HCT116 (cell line): ENCODE data around the gene DPPA3.

Experiments
- POLR2A ChIP-seq: IDR thresholded peaks from 2 replicates; pipeline ENCODE4 v1.7.0; 2011; ENCODE audit warnings: borderline replicate concordance; ENCODE audit not compliant: insufficient read depth, insufficient read length; ENCODE audit errors: extremely low read depth
- RAD21 ChIP-seq: IDR thresholded peaks from 2 replicates; pipeline ENCODE4 v1.6.1; 2012; ENCODE audit warnings: low read depth, mild to moderate bottlenecking
- SRF ChIP-seq: IDR thresholded peaks from 2 replicates; pipeline ENCODE4 v1.6.1; 2012; ENCODE audit warnings: low read depth
- TF ChIP-seq, protein P1 (sequence below), 3 experiments: fragments of 200-600 bp in 1 of 3; sonication (generic) in 1 of 3; IDR thresholded peaks in 2 of 3; conservative IDR thresholded peaks in 1 of 3; 2 replicates each; pipeline ENCODE4 v1.5.1; 2012 to 2017; ENCODE audit warnings: low read depth in 2 of 3, low read length in 2 of 3, antibody characterized with exemption in 1 of 3, borderline replicate concordance in 1 of 3, control low read depth in 1 of 3, mild to moderate bottlenecking in 1 of 3, mixed read lengths in 1 of 3, mixed run types in 1 of 3, moderate library complexity in 1 of 3; ENCODE audit not compliant: insufficient read depth in 1 of 3
- TF ChIP-seq, protein P2 (sequence below): IDR thresholded peaks from 2 replicates; pipeline ENCODE4 v1.6.1; 2011; ENCODE audit warnings: mild to moderate bottlenecking, low read length, moderate library complexity; ENCODE audit not compliant: insufficient replicate concordance; ENCODE audit errors: extremely low read depth

DNA sequence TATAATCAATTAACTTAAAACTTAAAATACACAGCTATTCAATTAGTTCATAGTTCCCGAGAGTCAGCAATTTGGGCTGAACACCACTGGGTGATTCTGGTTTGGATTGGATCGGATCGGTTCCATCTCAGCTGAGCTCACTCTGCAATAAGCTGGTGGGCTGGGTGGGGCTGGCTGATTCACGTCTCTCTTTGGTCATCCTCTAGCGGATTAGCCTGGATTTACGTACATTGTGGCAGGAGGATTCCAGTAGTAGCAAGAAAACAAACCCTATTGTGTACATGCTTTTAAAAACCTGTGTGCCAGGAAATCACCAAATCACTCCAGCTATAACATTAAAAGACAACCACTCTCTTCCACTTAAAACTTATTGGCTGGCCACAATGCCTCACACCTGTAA is 39.1 kb downstream of the DPPA3 start:
- TF ChIP-seq POLR2A (no peak), RAD21 (no peak), SRF (no peak)
- TF ChIP-seq, protein P1, sequence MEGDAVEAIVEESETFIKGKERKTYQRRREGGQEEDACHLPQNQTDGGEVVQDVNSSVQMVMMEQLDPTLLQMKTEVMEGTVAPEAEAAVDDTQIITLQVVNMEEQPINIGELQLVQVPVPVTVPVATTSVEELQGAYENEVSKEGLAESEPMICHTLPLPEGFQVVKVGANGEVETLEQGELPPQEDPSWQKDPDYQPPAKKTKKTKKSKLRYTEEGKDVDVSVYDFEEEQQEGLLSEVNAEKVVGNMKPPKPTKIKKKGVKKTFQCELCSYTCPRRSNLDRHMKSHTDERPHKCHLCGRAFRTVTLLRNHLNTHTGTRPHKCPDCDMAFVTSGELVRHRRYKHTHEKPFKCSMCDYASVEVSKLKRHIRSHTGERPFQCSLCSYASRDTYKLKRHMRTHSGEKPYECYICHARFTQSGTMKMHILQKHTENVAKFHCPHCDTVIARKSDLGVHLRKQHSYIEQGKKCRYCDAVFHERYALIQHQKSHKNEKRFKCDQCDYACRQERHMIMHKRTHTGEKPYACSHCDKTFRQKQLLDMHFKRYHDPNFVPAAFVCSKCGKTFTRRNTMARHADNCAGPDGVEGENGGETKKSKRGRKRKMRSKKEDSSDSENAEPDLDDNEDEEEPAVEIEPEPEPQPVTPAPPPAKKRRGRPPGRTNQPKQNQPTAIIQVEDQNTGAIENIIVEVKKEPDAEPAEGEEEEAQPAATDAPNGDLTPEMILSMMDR (IDR thresholded peaks at IDR 0.05 in 2 of 3, conservative IDR thresholded peaks at IDR 0.05 in 1 of 3; ENCODE audit: borderline replicate concordance in 1 of 3, insufficient read depth in 1 of 3, low read depth in 2 of 3, low read length in 2 of 3) = no peak
- TF ChIP-seq, protein P2, sequence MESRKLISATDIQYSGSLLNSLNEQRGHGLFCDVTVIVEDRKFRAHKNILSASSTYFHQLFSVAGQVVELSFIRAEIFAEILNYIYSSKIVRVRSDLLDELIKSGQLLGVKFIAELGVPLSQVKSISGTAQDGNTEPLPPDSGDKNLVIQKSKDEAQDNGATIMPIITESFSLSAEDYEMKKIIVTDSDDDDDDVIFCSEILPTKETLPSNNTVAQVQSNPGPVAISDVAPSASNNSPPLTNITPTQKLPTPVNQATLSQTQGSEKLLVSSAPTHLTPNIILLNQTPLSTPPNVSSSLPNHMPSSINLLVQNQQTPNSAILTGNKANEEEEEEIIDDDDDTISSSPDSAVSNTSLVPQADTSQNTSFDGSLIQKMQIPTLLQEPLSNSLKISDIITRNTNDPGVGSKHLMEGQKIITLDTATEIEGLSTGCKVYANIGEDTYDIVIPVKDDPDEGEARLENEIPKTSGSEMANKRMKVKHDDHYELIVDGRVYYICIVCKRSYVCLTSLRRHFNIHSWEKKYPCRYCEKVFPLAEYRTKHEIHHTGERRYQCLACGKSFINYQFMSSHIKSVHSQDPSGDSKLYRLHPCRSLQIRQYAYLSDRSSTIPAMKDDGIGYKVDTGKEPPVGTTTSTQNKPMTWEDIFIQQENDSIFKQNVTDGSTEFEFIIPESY = no peak
